Progenitor cell of endocrine pancreas (in vitro differentiated cells): ENCODE measurements around the gene RINT1. TPM values are rescaled to one million over a fixed set of nuclear protein-coding genes. Genes with fewer than 3 reads are reported as not detected.
A peak's percentile ranks its signal among the peaks of the same experiment; 100 is the strongest.

Experiments used
- DNase-seq: peaks from one replicate; pipeline ENCODE4 v3.0.0; 2021; ENCODE audit warnings: low spot score; ENCODE audit not compliant: unreplicated experiment
- H3K27ac Mint-ChIP-seq: 2 replicates; pipeline ENCODE4 v1.8.0; 2021; ENCODE audit warnings: mild to moderate bottlenecking, moderate library complexity, mixed read lengths
- H3K27me3 Mint-ChIP-seq: 2 replicates; pipeline ENCODE4 v1.8.0; 2021; ENCODE audit warnings: mixed read lengths
- H3K36me3 Mint-ChIP-seq: 2 replicates; pipeline ENCODE4 v1.8.0; 2022; ENCODE audit warnings: mixed read lengths; ENCODE audit not compliant: insufficient read depth
- H3K4me1 Mint-ChIP-seq: 2 replicates; pipeline ENCODE4 v1.8.0; 2021; ENCODE audit warnings: low read depth, mixed read lengths
- H3K4me3 Mint-ChIP-seq: 2 replicates; pipeline ENCODE4 v1.8.0; 2021; ENCODE audit warnings: low read depth, mild to moderate bottlenecking, moderate library complexity, mixed read lengths
- H3K9me3 Mint-ChIP-seq: 2 replicates; pipeline ENCODE4 v1.8.0; 2021; ENCODE audit warnings: low read depth, mixed read lengths
- CTCF ChIP-seq: fragments of 200-600 bp; sonication (generic); IDR thresholded peaks from one replicate; pipeline ENCODE4 v1.5.0; 2021; ENCODE audit warnings: antibody characterized with exemption, mild to moderate bottlenecking; ENCODE audit not compliant: unreplicated experiment
- total RNA-seq: library from RNA; stranded (reverse); gene quantifications from 2 replicates; pipeline ENCODE4 v1.2.1, GENCODE V29; 2021

Gene RINT1
- total RNA-seq, 1 donor from 2014 or later = 22.5 TPM

- peaks cover under 1% of the 10 kb centered on the region for H3K4me1 Mint-ChIP-seq
- no peaks in the 10 kb centered on the region for H3K36me3 Mint-ChIP-seq
- H3K27me3 Mint-ChIP-seq = no peaks in the 10 kb centered on the region
- H3K27ac Mint-ChIP-seq = no peak overlapping the region
- H3K9me3 Mint-ChIP-seq = peaks cover 12% of the 10 kb centered on the region
- TF ChIP-seq CTCF = no peak
- no peak overlapping the region for H3K4me3 Mint-ChIP-seq
- no peak for DNase-seq
These were observed 52.2 kb downstream of the RINT1 start for GRCh38 chr7:105584165-105584564.

- peaks cover 2% of the 10 kb centered on the region for H3K4me1 Mint-ChIP-seq
- DNase-seq = no peak
- peaks cover 12% of the 10 kb centered on the region for H3K9me3 Mint-ChIP-seq
- no peaks in the 10 kb centered on the region for H3K36me3 Mint-ChIP-seq
- no peaks in the 10 kb centered on the region for H3K27me3 Mint-ChIP-seq
- no peak for TF ChIP-seq CTCF
- H3K4me3 Mint-ChIP-seq = no peak overlapping the region
- no peak overlapping the region for H3K27ac Mint-ChIP-seq
These were observed 54.0 kb downstream of the RINT1 start for GRCh38 chr7:105585850-105586500.

- no peak overlapping the region for H3K4me3 Mint-ChIP-seq
- H3K27ac Mint-ChIP-seq = no peak overlapping the region
- no peaks in the 10 kb centered on the region for H3K36me3 Mint-ChIP-seq
- DNase-seq = no peak
- TF ChIP-seq CTCF = no peak
- H3K27me3 Mint-ChIP-seq = no peaks in the 10 kb centered on the region
- peaks cover 5% of the 10 kb centered on the region for H3K9me3 Mint-ChIP-seq
- peaks cover 2% of the 10 kb centered on the region for H3K4me1 Mint-ChIP-seq
These were observed 56.1 kb downstream of the RINT1 start for GRCh38 chr7:105587909-105588635.

- H3K36me3 Mint-ChIP-seq = no peaks in the 10 kb centered on the region
- H3K27ac Mint-ChIP-seq = no peak overlapping the region
- peaks cover under 1% of the 10 kb centered on the region for H3K9me3 Mint-ChIP-seq
- no peak for DNase-seq
- TF ChIP-seq CTCF = peak; percentile 58
- H3K27me3 Mint-ChIP-seq = no peaks in the 10 kb centered on the region
- H3K4me1 Mint-ChIP-seq = peaks cover 2% of the 10 kb centered on the region
- no peak overlapping the region for H3K4me3 Mint-ChIP-seq
These were observed 57.5 kb downstream of the RINT1 start for GRCh38 chr7:105589356-105590077.

- H3K4me3 Mint-ChIP-seq = no peak overlapping the region
- H3K9me3 Mint-ChIP-seq = no peaks in the 10 kb centered on the region
- no peak for TF ChIP-seq CTCF
- no peaks in the 10 kb centered on the region for H3K36me3 Mint-ChIP-seq
- no peak for DNase-seq
- H3K27me3 Mint-ChIP-seq = no peaks in the 10 kb centered on the region
- no peak overlapping the region for H3K27ac Mint-ChIP-seq
- H3K4me1 Mint-ChIP-seq = peaks cover 2% of the 10 kb centered on the region
These were observed 58.8 kb downstream of the RINT1 start for GRCh38 chr7:105590793-105591192.
